IMR-90 (cell line): ENCODE measurements around the gene PLLP.

Experiments used
- BHLHE40 ChIP-seq: fragments of 150-350 bp; IDR thresholded peaks from 2 replicates; pipeline ENCODE4 v1.6.1; 2016; ENCODE audit warnings: mild to moderate bottlenecking, low read depth, low read length
- CEBPB ChIP-seq: IDR thresholded peaks from 2 replicates; pipeline ENCODE4 v1.6.1; 2012; ENCODE audit warnings: low read depth, low read length, improper control_type of control experiment
- MAFK ChIP-seq: IDR thresholded peaks from 2 replicates; pipeline ENCODE4 v1.6.1; 2012; ENCODE audit warnings: low read depth, low read length, improper control_type of control experiment
- MXI1 ChIP-seq: IDR thresholded peaks from 2 replicates; pipeline ENCODE4 v1.6.1; 2012; ENCODE audit warnings: low read depth, mild to moderate bottlenecking, low read length, moderate library complexity, borderline replicate concordance
- POLR2A ChIP-seq: IDR thresholded peaks from 2 replicates; pipeline ENCODE4 v1.6.1; 2012; ENCODE audit warnings: mild to moderate bottlenecking, low read depth, low read length
- RAD21 ChIP-seq: IDR thresholded peaks from 2 replicates; pipeline ENCODE4 v1.6.1; 2012; ENCODE audit warnings: low read length, improper control_type of control experiment
- RCOR1 ChIP-seq: IDR thresholded peaks from 2 replicates; pipeline ENCODE4 v1.6.1; 2012; ENCODE audit warnings: mild to moderate bottlenecking, low read length, improper control_type of control experiment; ENCODE audit not compliant: insufficient replicate concordance
- RFX5 ChIP-seq: IDR thresholded peaks from 2 replicates; pipeline ENCODE4 v1.8.0; 2012; ENCODE audit warnings: low read depth, mild to moderate bottlenecking, low read length, moderate library complexity
- SMC3 ChIP-seq: fragments of 150-350 bp; IDR thresholded peaks from 2 replicates; pipeline ENCODE4 v1.6.1; 2016; ENCODE audit warnings: low read depth, mild to moderate bottlenecking, antibody characterized with exemption, low read length, moderate library complexity
- TF ChIP-seq, protein P1 (sequence below): conservative IDR thresholded peaks from 2 replicates; pipeline ENCODE4 v1.5.1; 2012; ENCODE audit warnings: mild to moderate bottlenecking, low read depth, low read length, improper control_type of control experiment
- TF ChIP-seq, protein P2 (sequence below): fragments of 150-350 bp; IDR thresholded peaks from 2 replicates; pipeline ENCODE4 v1.6.1; 2017; ENCODE audit warnings: mild to moderate bottlenecking, antibody characterized with exemption, low read length, low read depth
- TF ChIP-seq, protein P3 (sequence below): fragments of 150-350 bp; IDR thresholded peaks from 2 replicates; pipeline ENCODE4 v1.6.1; 2016; ENCODE audit warnings: low read depth, mild to moderate bottlenecking, low read length, moderate library complexity, borderline replicate concordance

DNA sequence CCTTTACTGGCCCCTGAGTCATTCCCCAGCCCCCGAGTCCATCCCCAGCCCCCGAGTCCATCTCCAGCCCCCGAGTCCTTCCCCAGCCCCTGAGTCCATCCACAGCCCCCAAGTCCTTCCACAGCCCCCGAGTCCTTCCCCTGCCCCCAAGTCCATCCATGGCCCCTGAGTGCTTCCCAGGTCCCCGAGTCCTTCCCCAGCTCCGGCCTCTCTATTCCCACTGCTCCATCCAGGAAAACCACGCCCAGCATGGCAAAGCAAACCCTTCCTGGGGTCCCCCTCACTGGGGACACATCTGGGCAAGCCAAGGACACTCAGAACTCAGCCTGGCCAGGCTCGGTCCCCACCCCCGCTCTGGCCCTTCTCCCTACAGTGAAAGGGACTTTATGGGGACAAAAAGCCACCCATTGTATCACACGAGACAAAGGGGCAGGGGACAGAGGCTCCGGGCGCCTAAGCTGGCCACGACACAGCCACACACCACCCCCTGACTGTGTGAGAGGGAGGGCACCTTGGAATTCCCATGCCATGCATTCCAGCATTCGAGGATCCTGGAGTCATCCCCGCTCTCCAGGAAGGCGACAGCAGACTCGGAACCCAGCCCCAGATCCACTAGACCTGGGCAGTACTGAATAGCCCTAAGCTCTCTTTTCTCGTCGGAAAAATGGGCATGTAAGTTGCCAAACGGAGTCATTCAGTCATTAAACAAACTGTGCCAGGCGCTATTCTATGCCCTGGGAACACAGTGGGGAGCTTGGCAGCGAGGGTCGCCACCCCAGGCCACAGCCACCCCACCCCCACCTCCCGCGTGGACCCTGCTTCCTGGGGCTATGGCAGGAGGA lies 14.0 kb downstream of the PLLP start:
- no peak for TF ChIP-seq POLR2A
- TF ChIP-seq RAD21 = no peak
- TF ChIP-seq, protein P1, sequence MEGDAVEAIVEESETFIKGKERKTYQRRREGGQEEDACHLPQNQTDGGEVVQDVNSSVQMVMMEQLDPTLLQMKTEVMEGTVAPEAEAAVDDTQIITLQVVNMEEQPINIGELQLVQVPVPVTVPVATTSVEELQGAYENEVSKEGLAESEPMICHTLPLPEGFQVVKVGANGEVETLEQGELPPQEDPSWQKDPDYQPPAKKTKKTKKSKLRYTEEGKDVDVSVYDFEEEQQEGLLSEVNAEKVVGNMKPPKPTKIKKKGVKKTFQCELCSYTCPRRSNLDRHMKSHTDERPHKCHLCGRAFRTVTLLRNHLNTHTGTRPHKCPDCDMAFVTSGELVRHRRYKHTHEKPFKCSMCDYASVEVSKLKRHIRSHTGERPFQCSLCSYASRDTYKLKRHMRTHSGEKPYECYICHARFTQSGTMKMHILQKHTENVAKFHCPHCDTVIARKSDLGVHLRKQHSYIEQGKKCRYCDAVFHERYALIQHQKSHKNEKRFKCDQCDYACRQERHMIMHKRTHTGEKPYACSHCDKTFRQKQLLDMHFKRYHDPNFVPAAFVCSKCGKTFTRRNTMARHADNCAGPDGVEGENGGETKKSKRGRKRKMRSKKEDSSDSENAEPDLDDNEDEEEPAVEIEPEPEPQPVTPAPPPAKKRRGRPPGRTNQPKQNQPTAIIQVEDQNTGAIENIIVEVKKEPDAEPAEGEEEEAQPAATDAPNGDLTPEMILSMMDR = no peak
- TF ChIP-seq SMC3 = no peak
- no peak for TF ChIP-seq RFX5
- TF ChIP-seq MAFK = no peak
- TF ChIP-seq, protein P2, sequence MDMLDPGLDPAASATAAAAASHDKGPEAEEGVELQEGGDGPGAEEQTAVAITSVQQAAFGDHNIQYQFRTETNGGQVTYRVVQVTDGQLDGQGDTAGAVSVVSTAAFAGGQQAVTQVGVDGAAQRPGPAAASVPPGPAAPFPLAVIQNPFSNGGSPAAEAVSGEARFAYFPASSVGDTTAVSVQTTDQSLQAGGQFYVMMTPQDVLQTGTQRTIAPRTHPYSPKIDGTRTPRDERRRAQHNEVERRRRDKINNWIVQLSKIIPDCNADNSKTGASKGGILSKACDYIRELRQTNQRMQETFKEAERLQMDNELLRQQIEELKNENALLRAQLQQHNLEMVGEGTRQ = no peak
- TF ChIP-seq, protein P3, sequence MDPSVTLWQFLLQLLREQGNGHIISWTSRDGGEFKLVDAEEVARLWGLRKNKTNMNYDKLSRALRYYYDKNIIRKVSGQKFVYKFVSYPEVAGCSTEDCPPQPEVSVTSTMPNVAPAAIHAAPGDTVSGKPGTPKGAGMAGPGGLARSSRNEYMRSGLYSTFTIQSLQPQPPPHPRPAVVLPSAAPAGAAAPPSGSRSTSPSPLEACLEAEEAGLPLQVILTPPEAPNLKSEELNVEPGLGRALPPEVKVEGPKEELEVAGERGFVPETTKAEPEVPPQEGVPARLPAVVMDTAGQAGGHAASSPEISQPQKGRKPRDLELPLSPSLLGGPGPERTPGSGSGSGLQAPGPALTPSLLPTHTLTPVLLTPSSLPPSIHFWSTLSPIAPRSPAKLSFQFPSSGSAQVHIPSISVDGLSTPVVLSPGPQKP = no peak
- no peak for TF ChIP-seq CEBPB
- no peak for TF ChIP-seq BHLHE40
- no peak for TF ChIP-seq RCOR1
- no peak for TF ChIP-seq MXI1
